NB4 (cell line): ENCODE measurements around the gene TRAPPC3L.

Source experiments
- TF ChIP-seq, protein P1 (sequence below): IDR thresholded peaks from 2 replicates; pipeline ENCODE4 v1.6.1; 2011; ENCODE audit warnings: low read depth, low read length
- TF ChIP-seq, protein P2 (sequence below): IDR thresholded peaks from one replicate; pipeline ENCODE4 v1.5.1; 2012; ENCODE audit warnings: low read depth, low read length

DNA sequence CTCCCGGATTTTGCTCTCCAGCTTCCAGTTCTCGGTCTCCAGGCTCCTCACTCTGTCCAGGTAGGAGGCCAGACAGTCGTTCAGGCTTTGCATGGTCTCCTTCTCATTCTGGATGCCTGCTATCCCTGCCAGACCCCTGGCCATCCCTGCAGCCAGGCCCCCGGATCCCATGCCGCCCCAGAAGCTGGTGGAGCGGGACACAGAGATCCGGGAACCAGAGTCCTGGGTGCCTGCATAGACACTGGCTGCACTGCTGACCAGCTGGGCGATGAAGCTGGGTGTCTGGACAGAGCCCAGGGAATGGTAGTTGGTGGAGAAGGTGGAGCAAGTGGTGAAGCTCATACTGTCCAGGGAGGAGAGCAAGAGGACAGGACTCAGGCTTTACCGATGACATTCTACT lies 87.2 kb downstream of the TRAPPC3L start:
- TF ChIP-seq, protein P1, sequence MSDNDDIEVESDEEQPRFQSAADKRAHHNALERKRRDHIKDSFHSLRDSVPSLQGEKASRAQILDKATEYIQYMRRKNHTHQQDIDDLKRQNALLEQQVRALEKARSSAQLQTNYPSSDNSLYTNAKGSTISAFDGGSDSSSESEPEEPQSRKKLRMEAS, result no peak
- TF ChIP-seq, protein P2, sequence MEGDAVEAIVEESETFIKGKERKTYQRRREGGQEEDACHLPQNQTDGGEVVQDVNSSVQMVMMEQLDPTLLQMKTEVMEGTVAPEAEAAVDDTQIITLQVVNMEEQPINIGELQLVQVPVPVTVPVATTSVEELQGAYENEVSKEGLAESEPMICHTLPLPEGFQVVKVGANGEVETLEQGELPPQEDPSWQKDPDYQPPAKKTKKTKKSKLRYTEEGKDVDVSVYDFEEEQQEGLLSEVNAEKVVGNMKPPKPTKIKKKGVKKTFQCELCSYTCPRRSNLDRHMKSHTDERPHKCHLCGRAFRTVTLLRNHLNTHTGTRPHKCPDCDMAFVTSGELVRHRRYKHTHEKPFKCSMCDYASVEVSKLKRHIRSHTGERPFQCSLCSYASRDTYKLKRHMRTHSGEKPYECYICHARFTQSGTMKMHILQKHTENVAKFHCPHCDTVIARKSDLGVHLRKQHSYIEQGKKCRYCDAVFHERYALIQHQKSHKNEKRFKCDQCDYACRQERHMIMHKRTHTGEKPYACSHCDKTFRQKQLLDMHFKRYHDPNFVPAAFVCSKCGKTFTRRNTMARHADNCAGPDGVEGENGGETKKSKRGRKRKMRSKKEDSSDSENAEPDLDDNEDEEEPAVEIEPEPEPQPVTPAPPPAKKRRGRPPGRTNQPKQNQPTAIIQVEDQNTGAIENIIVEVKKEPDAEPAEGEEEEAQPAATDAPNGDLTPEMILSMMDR, result no peak
